Measurements from ENCODE around the gene AGO3. TPM values are rescaled to one million over a fixed set of nuclear protein-coding genes. Genes with fewer than 3 reads are reported as not detected.

Gene AGO3
- total and polyA plus RNA-seq, 2 experiments from 2014 or later = 19.2 to 27.3 TPM

DNA sequence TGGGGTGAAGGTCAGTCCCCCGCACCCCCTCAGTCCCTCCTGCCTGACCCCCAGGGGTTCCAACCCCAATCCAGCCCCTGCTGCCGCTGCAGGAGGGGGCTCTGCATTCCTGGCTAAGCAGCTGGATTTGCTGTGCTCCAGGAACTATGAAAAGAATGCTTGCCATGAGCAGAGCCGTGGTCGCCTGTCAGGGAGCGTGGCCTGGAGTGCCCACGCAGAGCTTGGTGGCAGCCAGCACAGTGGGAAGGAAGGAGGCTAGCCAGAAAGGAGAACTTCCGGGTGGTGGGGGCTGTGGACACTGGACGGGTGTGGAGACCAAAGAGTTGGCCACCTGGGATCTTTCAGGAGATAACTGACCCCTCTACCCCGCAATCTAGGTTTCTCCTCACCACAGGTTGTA lies 188.6 kb downstream of the AGO3 start (continued):
- no peak for TF ChIP-seq CTCF (conservative IDR thresholded peaks at IDR 0.05; ENCODE audit: low read depth in 2 of 2)
- no peak for TF ChIP-seq ZNF114 (CRISPR knock-in tag; IDR thresholded peaks at IDR 0.05)
- TF ChIP-seq, protein P1, sequence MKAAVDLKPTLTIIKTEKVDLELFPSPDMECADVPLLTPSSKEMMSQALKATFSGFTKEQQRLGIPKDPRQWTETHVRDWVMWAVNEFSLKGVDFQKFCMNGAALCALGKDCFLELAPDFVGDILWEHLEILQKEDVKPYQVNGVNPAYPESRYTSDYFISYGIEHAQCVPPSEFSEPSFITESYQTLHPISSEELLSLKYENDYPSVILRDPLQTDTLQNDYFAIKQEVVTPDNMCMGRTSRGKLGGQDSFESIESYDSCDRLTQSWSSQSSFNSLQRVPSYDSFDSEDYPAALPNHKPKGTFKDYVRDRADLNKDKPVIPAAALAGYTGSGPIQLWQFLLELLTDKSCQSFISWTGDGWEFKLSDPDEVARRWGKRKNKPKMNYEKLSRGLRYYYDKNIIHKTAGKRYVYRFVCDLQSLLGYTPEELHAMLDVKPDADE (IDR thresholded peaks at IDR 0.05) = no peak

Other genes with a start within 250 kb of the AGO3 start
- 13.9 and 21.5 TPM in 2 replicates for gene C1orf216, start 212.2 kb upstream of the AGO3 start, total RNA-seq (2014; rRNA removed; shearing (Covaris generic))
- gene C1orf216, start 212.2 kb upstream of the AGO3 start, polyA plus RNA-seq (2016; fragmentation: Nextera tagmentation; extraction: Ambion mirVana) = 4.0 and 4.7 TPM in 2 replicates
- 30.4 and 32.5 TPM in 2 replicates for gene CLSPN, start 161.1 kb upstream of the AGO3 start, total RNA-seq (2014; rRNA removed; shearing (Covaris generic))
- 43.8 and 46.1 TPM in 2 replicates for gene CLSPN, start 161.1 kb upstream of the AGO3 start, polyA plus RNA-seq (2016; fragmentation: Nextera tagmentation; extraction: Ambion mirVana)
- 6.8 and 9.7 TPM in 2 replicates for gene AGO4, start 123.1 kb upstream of the AGO3 start, total RNA-seq (2014; rRNA removed; shearing (Covaris generic))
- 1.7 and 1.8 TPM in 2 replicates for gene AGO4, start 123.1 kb upstream of the AGO3 start, polyA plus RNA-seq (2016; fragmentation: Nextera tagmentation; extraction: Ambion mirVana)
- 58.5 and 65.1 TPM in 2 replicates for gene AGO1, start 47.9 kb upstream of the AGO3 start, total RNA-seq (2014; rRNA removed; shearing (Covaris generic))
- 8.6 and 10.6 TPM in 2 replicates for gene AGO1, start 47.9 kb upstream of the AGO3 start, polyA plus RNA-seq (2016; fragmentation: Nextera tagmentation; extraction: Ambion mirVana)
- 0.62 and 0.94 TPM in 2 replicates for gene TEKT2, start 153.0 kb downstream of the AGO3 start, total RNA-seq (2014; rRNA removed; shearing (Covaris generic))
- 0.24 and 0.36 TPM in 2 replicates for gene TEKT2, start 153.0 kb downstream of the AGO3 start, polyA plus RNA-seq (2016; fragmentation: Nextera tagmentation; extraction: Ambion mirVana)
- gene ADPRS, start 157.8 kb downstream of the AGO3 start, total RNA-seq (2014; rRNA removed; shearing (Covaris generic)) = 46.6 and 47.1 TPM in 2 replicates
- 21.5 and 22.6 TPM in 2 replicates for gene ADPRS, start 157.8 kb downstream of the AGO3 start, polyA plus RNA-seq (2016; fragmentation: Nextera tagmentation; extraction: Ambion mirVana)
- 4.9 and 5.0 TPM in 2 replicates for gene COL8A2, start 194.1 kb downstream of the AGO3 start, total RNA-seq (2014; rRNA removed; shearing (Covaris generic))
- gene COL8A2, start 194.1 kb downstream of the AGO3 start, polyA plus RNA-seq (2016; fragmentation: Nextera tagmentation; extraction: Ambion mirVana) = 0.77 and 0.95 TPM in 2 replicates
- gene TRAPPC3, start 218.4 kb downstream of the AGO3 start, total RNA-seq (2014; rRNA removed; shearing (Covaris generic)) = 55.8 and 55.9 TPM in 2 replicates
- gene TRAPPC3, start 218.4 kb downstream of the AGO3 start, polyA plus RNA-seq (2016; fragmentation: Nextera tagmentation; extraction: Ambion mirVana) = 45.2 and 45.6 TPM in 2 replicates
- gene MAP7D1, start 225.1 kb downstream of the AGO3 start, total RNA-seq (2014; rRNA removed; shearing (Covaris generic)) = 37.4 and 59.8 TPM in 2 replicates
- gene MAP7D1, start 225.1 kb downstream of the AGO3 start, polyA plus RNA-seq (2016; fragmentation: Nextera tagmentation; extraction: Ambion mirVana) = 13.8 and 14.7 TPM in 2 replicates